GM10248 (cell line): Measurements from ENCODE around the gene CNPPD1.

ENCODE experiments used
- CTCF ChIA-PET: fragments of 300-600 bp; sonication (Branson Sonifier 250); formaldehyde crosslinking; extraction: SDS; loops from one replicate; lab custom pipeline; 2021; ENCODE audit warnings: antibody characterized with exemption; lab: Yijun Ruan, JAX
- POLR2A ChIA-PET: fragments of 350-650 bp; sonication (Branson Sonifier 250); formaldehyde crosslinking; extraction: SDS; loops from one replicate; lab custom pipeline; 2020; ENCODE audit warnings: antibody characterized with exemption; lab: Yijun Ruan, JAX
- DNase-seq: peaks from one replicate; pipeline ENCODE4 v3.0.0; 2012; ENCODE audit errors: extremely low spot score
- CTCF ChIP-seq: IDR thresholded peaks from 2 replicates; pipeline ENCODE4 v1.5.1; 2012; ENCODE audit warnings: mild to moderate bottlenecking, low read depth; ENCODE audit errors: extremely low read depth, missing control alignments, control extremely low read depth

Gene CNPPD1

GRCh38 chr2:219169930-219170654, 6.6 kb downstream of the CNPPD1 start, which contains the start of gene SLC23A3:
SLC23A3 (minus strand) TSS chr2:219170029; CDS start chr2:219169984, 45 bp downstream.
- no peak for DNase-seq
- no peak for TF ChIP-seq CTCF
- POLR2A ChIA-PET = no interaction called here
- CTCF ChIA-PET = interaction anchor here (0.7 to 8.6 kb wide), 20 partner anchors 10 to 272 kb away, joined by 3 to 164 read pairs (median 5); partner anchors contain the start of genes ANKZF1, DNAJB2 and NHEJ1

GRCh38 chr2:219168932-219169331, 7.8 kb downstream of the CNPPD1 start:
- DNase-seq = no peak
- TF ChIP-seq CTCF = no peak
- ChIA-PET CTCF (interaction anchor here (1.1 to 8.6 kb wide), 3 partner anchors 17 to 127 kb away, joined by 3 to 164 read pairs (median 4); no protein-coding TSS in a partner anchor), POLR2A (no interaction called here)

GRCh38 chr2:219168526-219168925, 8.2 kb downstream of the CNPPD1 start:
- ChIA-PET POLR2A (no interaction called here), CTCF (interaction anchor here (8.6 kb wide), 1 partner anchor 127 kb away, joined by 164 read pairs; no protein-coding TSS in a partner anchor)
- no peak for DNase-seq
- TF ChIP-seq CTCF = no peak

GRCh38 chr2:219167997-219168396, 8.7 kb downstream of the CNPPD1 start:
- no peak for TF ChIP-seq CTCF
- no peak for DNase-seq
- POLR2A ChIA-PET = no interaction called here
- CTCF ChIA-PET = no interaction called here

GRCh38 chr2:219165058-219165911, 11.4 kb downstream of the CNPPD1 start:
- no peak for DNase-seq
- ChIA-PET CTCF (interaction anchor here (0.9 to 17.8 kb wide), 7 partner anchors 9 to 133 kb away, joined by 3 to 260 read pairs (median 5); partner anchors contain the start of gene CNPPD1), POLR2A (interaction anchor here (0.7 kb wide), 1 partner anchor 46 kb away, joined by 5 read pairs; no protein-coding TSS in a partner anchor)
- no peak for TF ChIP-seq CTCF

GRCh38 chr2:219163156-219163555, 13.6 kb downstream of the CNPPD1 start:
- TF ChIP-seq CTCF = no peak
- DNase-seq = no peak
- ChIA-PET CTCF (interaction anchor here (0.6 to 17.8 kb wide), 8 partner anchors 8 to 135 kb away, joined by 3 to 260 read pairs (median 4); partner anchors contain the start of gene DNAJB2), POLR2A (no interaction called here)
